Ishikawa (cell line): ENCODE results near the gene TENM3.

Experiments
- CEBPB ChIP-seq: IDR thresholded peaks from 2 replicates; pipeline ENCODE4 v1.6.1; 2012
- EP300 ChIP-seq: IDR thresholded peaks from 2 replicates; pipeline ENCODE4 v1.6.1; 2012; ENCODE audit warnings: borderline replicate concordance
- RAD21 ChIP-seq: IDR thresholded peaks from 2 replicates; pipeline ENCODE4 v1.6.1; 2012; ENCODE audit warnings: low read depth
- TAF1 ChIP-seq: IDR thresholded peaks from 2 replicates; pipeline ENCODE4 v1.6.1; 2012; ENCODE audit warnings: low read depth, mild to moderate bottlenecking
- USF1 ChIP-seq: IDR thresholded peaks from 2 replicates; pipeline ENCODE4 v1.6.1; 2012
- YY1 ChIP-seq: IDR thresholded peaks from 2 replicates; pipeline ENCODE4 v1.6.1; 2012; ENCODE audit warnings: low read depth
- ZBTB7A ChIP-seq: IDR thresholded peaks from 2 replicates; pipeline ENCODE4 v1.6.1; 2012; ENCODE audit warnings: low read depth

GRCh38 chr4:182678590-182678989 is 435.4 kb downstream of the TENM3 start:
- TF ChIP-seq YY1 (no peak), EP300 (no peak), TAF1 (no peak), RAD21 (no peak), CEBPB (no peak), ZBTB7A (no peak), USF1 (no peak)
